HepG2 (cell line): Measurements from ENCODE around the gene CACNA1G. TPM values are rescaled to one million over a fixed set of nuclear protein-coding genes. Genes with fewer than 3 reads are reported as not detected.

Source experiments
- ATAC-seq: fragments of 200-7000 bp; cut with Tn5 transposase; 3 replicates; pipeline ENCODE4 v1.9.1; 2020; ENCODE audit warnings: mild to moderate bottlenecking, moderate library complexity
- BruUV-seq: library from RNA; stranded (reverse); fragments of 400-500 nt; replicated peaks from 2 replicates; lab custom pipeline; 2021; lab: Mats Ljungman, UMichigan
- CTCF ChIA-PET: fragments of 300-600 bp; formaldehyde crosslinking; extraction: SDS; loops from one replicate; lab custom pipeline; 2021; ENCODE audit warnings: low total read pairs, inconsistent platforms, low intra/inter-chr PET ratio; lab: Yijun Ruan, JAX
- POLR2A ChIA-PET: fragments of 350-600 bp; sonication (Branson Sonifier 250); formaldehyde crosslinking; loops from one replicate; lab custom pipeline; 2020; ENCODE audit warnings: antibody characterized with exemption, inconsistent platforms; lab: Yijun Ruan, JAX
- DNase-seq: peaks from one replicate; pipeline ENCODE4 v3.0.0-alpha.2; 2015; ENCODE audit warnings: low spot score
- FAIRE-seq: peaks from 3 replicates; lab custom pipeline; 2011; peaks lifted over from hg19 to GRCh38; lab: Jason Lieb, UNC
- H2AFZ ChIP-seq: one replicate; pipeline ENCODE4 v1.6.1; 2011; ENCODE audit warnings: low read length, inconsistent platforms
- H3K27ac ChIP-seq: fragments of 300-600 bp; 3 replicates; pipeline ENCODE4 v1.8.0; 2011; ENCODE audit warnings: mixed run types, mild to moderate bottlenecking, mixed read lengths, low read length, inconsistent platforms; ENCODE audit not compliant: insufficient read depth; ENCODE audit errors: extremely low read length
- H3K27me3 ChIP-seq, 2 experiments: fragments of 200-600 bp in 1 of 2; 2 replicates in 1 of 2; 3 replicates in 1 of 2; pipeline versions ENCODE4 v1.6.0 to v1.8.0; 2011; ENCODE audit warnings: low read length in 2 of 2, mild to moderate bottlenecking in 2 of 2, moderate library complexity in 2 of 2, inconsistent platforms in 1 of 2; ENCODE audit not compliant: insufficient read depth in 2 of 2, control insufficient read depth in 1 of 2
- H3K36me3 ChIP-seq, 2 experiments: fragments of 200-600 bp in 1 of 2; replicated peaks in 1 of 2; 2 replicates in 1 of 2; 3 replicates in 1 of 2; pipeline versions ENCODE4 v1.5.1 to v1.8.0; 2011; ENCODE audit warnings: low read length in 2 of 2, inconsistent platforms in 1 of 2; ENCODE audit not compliant: insufficient read depth in 2 of 2, control insufficient read depth in 1 of 2
- H3K4me1 ChIP-seq: 2 replicates; pipeline ENCODE4 v1.5.1; 2012; ENCODE audit warnings: low read length, inconsistent platforms; ENCODE audit not compliant: insufficient read depth
- H3K4me2 ChIP-seq: 2 replicates; pipeline ENCODE4 v1.6.0; 2011; ENCODE audit warnings: low read depth, low read length, inconsistent platforms
- H3K4me3 ChIP-seq, 3 experiments: fragments of 200-600 bp in 1 of 3; sonication (generic), shearing (Covaris generic) in 1 of 3; replicated peaks in 1 of 3; 2 replicates each; pipeline ENCODE4 v1.5.1; 2011 to 2016; ENCODE audit warnings: low read length in 3 of 3, inconsistent platforms in 2 of 3, low read depth in 2 of 3, mild to moderate bottlenecking in 2 of 3, control low read depth in 1 of 3, mixed read lengths in 1 of 3; ENCODE audit not compliant: insufficient read depth in 1 of 3
- H3K79me2 ChIP-seq: one replicate; pipeline ENCODE4 v1.6.1; 2011; ENCODE audit warnings: low read length, inconsistent platforms; ENCODE audit not compliant: insufficient read depth
- H3K9ac ChIP-seq: 2 replicates; pipeline ENCODE4 v1.6.0; 2011; ENCODE audit warnings: mild to moderate bottlenecking, low read depth, low read length, inconsistent platforms; ENCODE audit not compliant: insufficient read depth
- H3K9me3 ChIP-seq: 2 replicates; pipeline ENCODE4 v1.5.1; 2012; ENCODE audit warnings: mild to moderate bottlenecking, low read length
- H4K20me1 ChIP-seq: 2 replicates; pipeline ENCODE4 v1.6.0; 2011; ENCODE audit warnings: inconsistent platforms, mild to moderate bottlenecking, low read length, moderate library complexity; ENCODE audit not compliant: insufficient read depth
- FOXO1 ChIP-seq: sonication (generic); formaldehyde crosslinking; IDR thresholded peaks from 2 replicates; pipeline ENCODE4 v1.4.0; 2020; ENCODE audit warnings: missing genetic modification reagents
- GZF1 ChIP-seq: sonication (generic); formaldehyde crosslinking; IDR thresholded peaks from 2 replicates; pipeline ENCODE4 v1.5.1; 2020; ENCODE audit warnings: mild to moderate bottlenecking, missing genetic modification reagents
- HOXA7 ChIP-seq: sonication (generic); formaldehyde crosslinking; IDR thresholded peaks from 2 replicates; pipeline ENCODE4 v1.8.1; 2022; ENCODE audit warnings: mild to moderate bottlenecking, missing genetic modification reagents, moderate library complexity
- PAF1 ChIP-seq: IDR thresholded peaks from 2 replicates; pipeline ENCODE4 v1.6.1; 2016; ENCODE audit warnings: missing genetic modification reagents, missing compliant biosample characterization
- PCBP2 ChIP-seq: fragments of 200-400 bp; formaldehyde crosslinking; optimal IDR thresholded peaks from 2 replicates; pipeline ENCODE3; 2018; ENCODE audit warnings: low read length, low read depth; ENCODE audit not compliant: poor library complexity, severe bottlenecking
- ZC3H4 ChIP-seq: sonication (generic); formaldehyde crosslinking; IDR thresholded peaks from 2 replicates; pipeline ENCODE4 v1.4.0; 2020; ENCODE audit warnings: missing genetic modification reagents, borderline replicate concordance
- ZFAT ChIP-seq: sonication (generic); formaldehyde crosslinking; conservative IDR thresholded peaks from 2 replicates; pipeline ENCODE4 v1.8.1; 2023; ENCODE audit warnings: missing genetic modification reagents, inconsistent platforms
- WGBS: methylation state at CpG from one replicate; pipeline ENCODE4 v1.1.6; 2017; ENCODE audit warnings: low lambda C conversion rate; 5-methylcytosine and 5-hydroxymethylcytosine counted together
- in situ Hi-C: cut with HindIII; loops from 2 replicates; pipeline ENCODE4 v1.10.0; 2017; ENCODE audit warnings: low pct_unique_long_range_greater_than_20kb; ENCODE audit not compliant: extremely low pct_ligation_motif_present
- intact Hi-C: fragments of 100-400 bp; cut with micrococcal nuclease; formaldehyde crosslinking; loops from one replicate; pipeline ENCODE4 v1.10.0; 2022; ENCODE audit not compliant: unreplicated experiment
- polyA plus RNA-seq, 8 experiments: library from polyadenylated mRNA; depleted of rRNA in 3 of 8; stranded (reverse) in 7 of 8; unstranded in 1 of 8; fragments of >200 nt; fragmentation: Illumina TruSeq in 4 of 8; extraction: Trizol in 4 of 8; gene quantifications; 2 replicates each; pipeline versions ENCODE4 v1.2.1 to v1.2.3, GENCODE V29; 2011 to 2016; ENCODE audit warnings: low read depth in 4 of 8, missing spikeins in 1 of 8, mixed read lengths in 1 of 8; ENCODE audit not compliant: insufficient read depth in 1 of 8
- total RNA-seq, 5 experiments: library from RNA; depleted of rRNA; stranded (reverse); fragments of >200 nt; fragmentation: Illumina TruSeq; extraction: Trizol; gene quantifications; 2 replicates each; pipeline ENCODE4 v1.2.3, GENCODE V29; 2016; ENCODE audit warnings: low read depth in 1 of 5
- TF ChIP-seq, protein P1 (sequence below): sonication (generic); formaldehyde crosslinking; IDR thresholded peaks from 2 replicates; pipeline ENCODE4 v1.4.0; 2020; ENCODE audit warnings: missing genetic modification reagents, borderline replicate concordance
- TF ChIP-seq, protein P2 (sequence below): sonication (generic); formaldehyde crosslinking; IDR thresholded peaks from 2 replicates; pipeline ENCODE4 v1.4.0; 2020; ENCODE audit warnings: mild to moderate bottlenecking, missing genetic modification reagents
- TF ChIP-seq, protein P3 (sequence below): sonication (generic); formaldehyde crosslinking; IDR thresholded peaks from 2 replicates; pipeline ENCODE4 v1.4.0; 2020; ENCODE audit warnings: missing genetic modification reagents, mild to moderate bottlenecking, borderline replicate concordance

The CACNA1G gene
- total and polyA plus RNA-seq, 2 of the 13 experiments (the other 11 are each of a cell fraction or from before 2014, with no cell fraction given), result 0.02 TPM; not detected in 1

DNA sequence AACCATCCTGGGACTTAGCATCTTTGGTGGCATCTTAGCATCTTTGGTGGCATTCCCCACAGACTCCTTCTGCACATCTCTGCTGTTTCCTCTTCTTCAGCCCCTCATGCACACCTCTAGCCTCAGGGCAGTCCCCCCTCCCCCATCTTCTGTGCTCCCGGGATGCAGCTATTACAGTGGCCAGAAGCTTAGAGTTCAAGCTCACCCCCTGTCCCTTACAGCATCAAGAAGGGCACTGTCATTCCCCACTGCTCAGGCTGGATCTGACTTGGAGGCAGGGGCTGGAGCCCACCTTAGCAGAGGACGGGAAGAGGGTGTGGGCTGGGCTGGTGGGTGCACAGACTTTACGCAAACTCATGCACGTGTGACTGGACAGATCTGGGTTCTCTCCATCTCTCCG is 27.3 kb upstream of the CACNA1G start:
- H3K4me2 ChIP-seq, result no peak overlapping the region
- ChIA-PET CTCF (no interaction called here), POLR2A (interaction anchor here (1.2 to 3.8 kb wide), 3 partner anchors 9 to 136 kb away, joined by 4 to 40 read pairs (median 14); partner anchors contain the start of gene LRRC59)
- no peak overlapping the region; a peak in 1 of 6 replicates for H3K4me3 ChIP-seq
- no peak overlapping the region for H3K27ac ChIP-seq
- H3K27me3 ChIP-seq, result peaks cover 5 to 39% of the 10 kb centered on the region in 2 experiments; a peak in 4 of 5 replicates
- H3K9me3 ChIP-seq, result no peaks in the 10 kb centered on the region
- H3K9ac ChIP-seq, result no peak overlapping the region
- TF ChIP-seq ZFAT (CRISPR knock-in tag), result no peak
- TF ChIP-seq, protein P1, sequence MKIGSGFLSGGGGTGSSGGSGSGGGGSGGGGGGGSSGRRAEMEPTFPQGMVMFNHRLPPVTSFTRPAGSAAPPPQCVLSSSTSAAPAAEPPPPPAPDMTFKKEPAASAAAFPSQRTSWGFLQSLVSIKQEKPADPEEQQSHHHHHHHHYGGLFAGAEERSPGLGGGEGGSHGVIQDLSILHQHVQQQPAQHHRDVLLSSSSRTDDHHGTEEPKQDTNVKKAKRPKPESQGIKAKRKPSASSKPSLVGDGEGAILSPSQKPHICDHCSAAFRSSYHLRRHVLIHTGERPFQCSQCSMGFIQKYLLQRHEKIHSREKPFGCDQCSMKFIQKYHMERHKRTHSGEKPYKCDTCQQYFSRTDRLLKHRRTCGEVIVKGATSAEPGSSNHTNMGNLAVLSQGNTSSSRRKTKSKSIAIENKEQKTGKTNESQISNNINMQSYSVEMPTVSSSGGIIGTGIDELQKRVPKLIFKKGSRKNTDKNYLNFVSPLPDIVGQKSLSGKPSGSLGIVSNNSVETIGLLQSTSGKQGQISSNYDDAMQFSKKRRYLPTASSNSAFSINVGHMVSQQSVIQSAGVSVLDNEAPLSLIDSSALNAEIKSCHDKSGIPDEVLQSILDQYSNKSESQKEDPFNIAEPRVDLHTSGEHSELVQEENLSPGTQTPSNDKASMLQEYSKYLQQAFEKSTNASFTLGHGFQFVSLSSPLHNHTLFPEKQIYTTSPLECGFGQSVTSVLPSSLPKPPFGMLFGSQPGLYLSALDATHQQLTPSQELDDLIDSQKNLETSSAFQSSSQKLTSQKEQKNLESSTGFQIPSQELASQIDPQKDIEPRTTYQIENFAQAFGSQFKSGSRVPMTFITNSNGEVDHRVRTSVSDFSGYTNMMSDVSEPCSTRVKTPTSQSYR (CRISPR knock-in tag), result 0 out of 2 replicates have a peak, but pooled peaks have one; percentile 16
- H3K36me3 ChIP-seq, result no peaks in the 10 kb centered on the region
- no peaks in the 10 kb centered on the region for H3K79me2 ChIP-seq
- intact Hi-C loops, result no loop called here
- no peaks in the 10 kb centered on the region for H4K20me1 ChIP-seq
- 42% methylated on average over 5 of the region's 5 CpGs for WGBS
- ATAC-seq (peak; percentile 5; the same call in 1 of the 3 replicates), FAIRE-seq (no peak), DNase-seq (no peak)
- H2AFZ ChIP-seq, result no peak overlapping the region
- no TSS peak for BruUV-seq
- H3K4me1 ChIP-seq, result peaks cover 62% of the 10 kb centered on the region
- in situ Hi-C loops, result no loop called here

DNA sequence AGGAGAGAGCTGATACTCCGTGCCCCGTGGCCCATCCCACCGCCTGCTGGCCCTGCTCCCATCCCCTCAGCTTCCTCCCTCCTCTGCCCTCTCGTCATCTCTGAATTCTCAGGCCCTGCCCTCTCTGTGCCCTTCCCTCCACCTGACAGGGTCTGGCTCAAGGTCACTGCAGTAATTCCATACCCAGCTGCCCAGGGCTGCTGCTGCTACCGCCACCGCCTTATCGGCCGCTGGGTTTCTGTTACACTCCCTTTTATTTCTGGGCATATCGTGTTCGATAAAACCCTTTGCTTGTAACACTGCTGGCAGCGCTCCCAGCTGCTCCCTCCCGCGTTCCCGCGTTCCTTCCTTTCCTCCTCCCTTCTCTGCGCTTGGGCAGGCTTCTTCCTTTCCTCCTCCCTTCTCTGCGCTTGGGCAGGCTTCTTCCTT is 26.8 kb upstream of the CACNA1G start:
- intact Hi-C loops (no loop called here), in situ Hi-C loops (no loop called here)
- peaks cover 5 to 37% of the 10 kb centered on the region in 2 experiments; a peak in 4 of 5 replicates for H3K27me3 ChIP-seq
- H3K9ac ChIP-seq, result no peak overlapping the region
- peaks cover 65% of the 10 kb centered on the region for H3K4me1 ChIP-seq
- no peak for FAIRE-seq
- H3K4me2 ChIP-seq, result peak overlapping the region; percentile 25; the same call in 1 of the 2 replicates
- ChIA-PET POLR2A (interaction anchor here (1.2 to 3.8 kb wide), 3 partner anchors 8 to 137 kb away, joined by 4 to 40 read pairs (median 14); partner anchors contain the start of gene LRRC59), CTCF (no interaction called here)
- ATAC-seq, result peak; percentile 3; the same call in 2 of the 3 replicates
- no peaks in the 10 kb centered on the region for H3K9me3 ChIP-seq
- 47% methylated on average over 17 of the region's 17 CpGs for WGBS
- no peaks in the 10 kb centered on the region for H3K36me3 ChIP-seq
- no TSS peak for BruUV-seq
- H3K4me3 ChIP-seq, result no peak overlapping the region; a peak in 1 of 6 replicates
- H3K27ac ChIP-seq, result no peak overlapping the region
- H3K79me2 ChIP-seq, result no peaks in the 10 kb centered on the region
- no peak for DNase-seq
- no peak overlapping the region for H2AFZ ChIP-seq
- no peaks in the 10 kb centered on the region for H4K20me1 ChIP-seq
- TF ChIP-seq PCBP2 (no peak), ZC3H4 (no peak), HOXA7 (no peak), GZF1 (CRISPR knock-in tag) (no peak), PAF1 (no peak), FOXO1 (CRISPR knock-in tag) (0 out of 2 replicates have a peak, but pooled peaks have one; percentile 11)
- TF ChIP-seq, protein P2, sequence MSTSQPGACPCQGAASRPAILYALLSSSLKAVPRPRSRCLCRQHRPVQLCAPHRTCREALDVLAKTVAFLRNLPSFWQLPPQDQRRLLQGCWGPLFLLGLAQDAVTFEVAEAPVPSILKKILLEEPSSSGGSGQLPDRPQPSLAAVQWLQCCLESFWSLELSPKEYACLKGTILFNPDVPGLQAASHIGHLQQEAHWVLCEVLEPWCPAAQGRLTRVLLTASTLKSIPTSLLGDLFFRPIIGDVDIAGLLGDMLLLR, result no peak
- TF ChIP-seq, protein P3, sequence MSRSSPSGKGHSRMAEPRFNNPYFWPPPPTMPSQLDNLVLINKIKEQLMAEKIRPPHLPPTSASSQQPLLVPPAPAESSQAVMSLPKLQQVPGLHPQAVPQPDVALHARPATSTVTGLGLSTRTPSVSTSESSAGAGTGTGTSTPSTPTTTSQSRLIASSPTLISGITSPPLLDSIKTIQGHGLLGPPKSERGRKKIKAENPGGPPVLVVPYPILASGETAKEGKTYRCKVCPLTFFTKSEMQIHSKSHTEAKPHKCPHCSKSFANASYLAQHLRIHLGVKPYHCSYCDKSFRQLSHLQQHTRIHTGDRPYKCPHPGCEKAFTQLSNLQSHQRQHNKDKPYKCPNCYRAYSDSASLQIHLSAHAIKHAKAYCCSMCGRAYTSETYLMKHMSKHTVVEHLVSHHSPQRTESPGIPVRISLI (CRISPR knock-in tag), result no peak
